Measurements from ENCODE around the gene STXBP5.
A peak's percentile ranks its signal among the peaks of the same experiment; 100 is the strongest.
"Not testable (repeated sequence)": the region's sequence is repeated elsewhere in the genome, so short reads cannot be mapped to it uniquely, and the experiment has no call there.

Gene STXBP5

DNA sequence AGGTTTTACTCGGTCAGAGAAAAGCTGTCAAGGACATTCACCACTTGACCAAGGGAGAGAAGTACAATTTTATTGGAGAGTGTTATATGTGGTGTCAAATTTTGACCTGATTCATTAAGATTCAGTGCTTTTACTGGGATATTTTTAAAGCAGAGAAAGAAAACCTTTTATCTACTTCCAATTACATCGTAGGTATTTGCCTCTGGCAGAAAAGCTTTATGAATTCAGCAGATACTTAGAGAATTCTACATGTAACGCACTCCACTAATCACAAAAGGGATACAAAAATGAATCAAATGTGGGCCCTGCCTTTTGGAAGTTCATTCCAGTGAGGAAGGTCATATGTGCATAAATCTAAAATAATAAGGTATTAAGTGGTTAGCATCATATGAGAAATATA is 133.7 kb downstream of the STXBP5 start:
- intact Hi-C loops (cut with DNase I), result no loop called here
- no peak for DNase-seq

GRCh38 chr6:147341486-147341885 is 137.3 kb downstream of the STXBP5 start:
- no peak for DNase-seq
- intact Hi-C loops (cut with DNase I), result no loop called here

DNA sequence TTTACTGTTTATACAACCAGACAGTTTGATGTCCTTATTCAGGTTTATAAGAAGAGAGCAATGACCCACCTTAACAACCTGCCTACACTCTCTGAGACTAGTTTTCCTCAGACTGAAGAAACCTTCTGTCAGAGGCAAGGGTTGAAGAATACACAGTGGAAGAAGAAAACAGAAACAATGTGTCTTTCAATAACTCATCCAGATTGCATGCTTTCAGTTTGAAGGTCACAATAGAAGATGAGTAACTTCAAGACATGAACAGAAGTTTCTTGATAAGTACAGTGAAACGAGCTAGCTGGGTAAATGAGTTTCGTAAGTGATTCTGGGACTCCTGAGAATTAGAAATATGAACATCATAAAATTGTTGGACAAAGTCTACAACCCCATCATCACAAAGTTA is 141.7 kb downstream of the STXBP5 start:
- DNase-seq, result no peak
- intact Hi-C loops (cut with DNase I), result no loop called here

DNA sequence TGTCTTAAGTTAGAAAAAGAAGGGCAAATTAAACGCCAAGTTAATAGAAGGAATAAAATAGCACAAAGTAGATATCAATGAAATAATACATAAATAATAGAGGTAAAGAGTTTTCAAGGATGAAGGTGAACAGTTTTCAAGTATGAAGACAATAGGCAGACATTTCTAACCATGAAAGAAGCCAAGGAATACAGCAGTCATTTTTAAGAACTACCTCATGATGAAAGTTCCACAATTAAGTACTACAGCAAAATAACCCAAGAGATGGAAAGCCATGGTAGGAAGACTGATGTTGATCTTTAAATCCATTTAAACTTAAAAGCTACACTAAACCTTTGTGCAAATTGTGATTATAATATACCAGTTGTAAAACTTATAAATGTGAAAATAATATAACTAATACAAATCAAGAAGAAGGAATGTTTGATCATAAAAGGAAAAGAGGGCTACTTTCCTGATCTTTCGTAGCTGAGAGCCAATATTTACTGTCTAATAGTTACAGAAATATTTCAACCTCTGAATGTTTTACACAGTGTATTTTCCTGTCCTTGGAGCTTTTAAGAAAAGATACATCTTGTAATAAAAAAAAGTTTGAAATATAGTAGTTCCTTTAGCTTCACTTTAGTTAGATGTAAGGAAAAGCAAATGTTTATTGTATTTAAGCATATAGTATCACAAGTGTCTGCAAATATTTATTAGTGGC is 143.1 kb downstream of the STXBP5 start:
- no peak for DNase-seq
- intact Hi-C loops (cut with DNase I), result no loop called here

DNA sequence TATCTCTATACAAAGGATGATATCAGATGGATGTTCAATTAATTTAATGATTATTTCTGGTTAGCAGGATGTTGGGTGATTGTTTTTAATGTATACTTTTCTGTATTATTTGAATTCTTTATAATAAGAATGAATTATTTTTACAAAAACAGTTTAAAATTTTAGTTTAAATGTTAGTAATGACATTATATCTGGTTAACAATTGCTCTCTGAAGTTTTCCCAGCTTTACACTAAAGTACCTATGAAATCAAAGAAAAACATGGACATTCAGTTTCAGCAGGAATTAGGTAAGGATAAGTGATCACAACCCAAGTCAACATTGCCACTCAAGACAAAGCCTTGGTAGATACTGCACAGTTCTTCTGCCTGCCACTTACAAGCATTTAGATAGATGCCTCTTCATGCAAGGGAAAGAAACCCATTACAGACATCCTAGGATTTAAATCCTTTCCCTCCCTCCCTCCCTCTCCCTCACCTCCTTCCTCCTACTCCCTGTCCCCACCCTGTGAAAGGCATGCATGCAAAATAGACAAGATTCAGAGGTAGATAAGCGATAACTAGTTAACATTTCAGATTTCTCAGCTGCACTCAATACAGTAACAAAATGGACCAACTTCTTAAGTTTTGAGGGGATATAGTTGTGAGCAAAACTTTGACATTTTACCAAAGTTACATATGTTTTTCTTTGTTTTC is 143.8 kb downstream of the STXBP5 start:
- no peak for DNase-seq
- intact Hi-C loops (cut with DNase I), result no loop called here

GRCh38 chr6:147361311-147361981 is 157.2 kb downstream of the STXBP5 start:
- intact Hi-C loops (cut with DNase I), result no loop called here
- no peak for DNase-seq

DNA sequence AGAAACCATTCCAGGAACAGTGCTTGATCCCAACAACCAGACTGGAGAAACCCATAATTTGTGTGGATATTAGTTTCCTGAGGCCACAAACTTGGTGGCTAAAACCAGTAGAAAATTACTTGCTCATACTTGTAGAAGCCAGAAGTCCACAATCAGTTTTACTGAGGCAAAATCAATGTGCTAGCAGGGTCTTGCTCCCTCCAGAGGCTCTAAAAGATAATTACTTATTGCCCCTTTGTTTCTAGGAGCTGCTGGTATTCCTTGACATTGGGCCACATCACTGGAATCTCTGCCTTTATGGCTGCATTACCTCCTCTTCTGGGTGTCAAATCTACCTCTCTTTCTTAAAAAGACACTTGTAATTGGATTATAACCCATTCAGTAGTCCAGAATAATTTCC is 162.1 kb downstream of the STXBP5 start:
- intact Hi-C loops (cut with DNase I), result no loop called here
- DNase-seq, result no peak

DNA sequence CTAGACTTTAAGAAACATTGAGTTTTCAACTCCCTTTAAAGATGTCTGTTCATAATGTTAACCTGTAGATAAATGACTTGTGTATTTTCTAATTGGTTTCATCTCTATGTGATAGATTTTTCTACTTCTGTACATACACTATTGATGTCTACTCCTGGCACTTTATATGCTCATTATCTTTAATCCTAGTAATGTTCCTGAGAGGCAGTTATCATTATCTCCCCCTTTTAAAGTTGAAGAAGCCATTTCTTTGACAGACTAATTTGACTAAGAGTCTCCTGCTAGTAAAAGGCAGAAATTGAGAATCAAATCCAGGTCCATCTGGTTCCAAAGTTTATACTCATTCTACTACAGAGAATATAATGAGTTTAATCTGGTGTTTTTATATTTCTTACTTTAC is 167.1 kb downstream of the STXBP5 start:
- no peak for DNase-seq
- intact Hi-C loops (cut with DNase I), result no loop called here

DNA sequence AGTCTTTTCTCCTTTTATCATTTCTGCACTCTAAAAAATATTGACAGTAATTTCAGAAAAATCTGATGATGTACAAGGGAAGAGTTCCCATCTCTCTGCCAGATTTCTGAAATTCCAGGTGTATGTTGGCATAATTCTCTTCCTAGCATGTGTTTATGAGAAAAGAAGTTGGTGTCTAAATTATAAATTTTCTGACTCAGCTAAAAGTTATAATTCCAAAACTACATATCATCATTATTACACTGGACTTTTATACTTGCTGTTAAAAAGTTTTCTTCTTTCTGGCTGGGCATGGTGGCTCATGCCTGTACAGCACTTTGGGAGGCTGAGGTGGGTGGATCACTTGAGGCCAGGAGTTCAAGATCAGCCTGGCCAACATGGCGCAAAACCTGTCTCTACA is 168.6 kb downstream of the STXBP5 start:
- intact Hi-C loops (cut with DNase I), result no loop called here

DNA sequence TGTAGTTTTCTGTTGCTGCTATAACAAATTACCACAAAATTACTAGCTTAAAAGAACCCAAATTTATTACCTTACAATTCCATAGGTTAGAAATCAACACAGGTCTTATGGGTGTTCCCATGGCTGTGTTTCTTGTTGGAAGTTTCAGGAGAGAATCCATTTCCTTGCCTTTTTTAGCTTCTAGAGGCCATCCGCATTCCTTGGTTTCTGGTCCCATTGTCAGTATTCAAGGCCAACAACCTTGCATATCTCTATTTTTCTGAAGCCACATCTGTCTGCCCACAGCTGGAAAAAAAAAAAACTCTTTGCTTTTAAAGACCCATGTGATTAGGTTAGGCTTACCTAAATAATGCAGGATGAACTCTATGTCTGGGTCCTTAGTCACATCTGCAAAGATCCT is 174.6 kb downstream of the STXBP5 start:
- intact Hi-C loops (cut with DNase I), result no loop called here
- DNase-seq, result no peak

More for the DNA sequence above, 168.6 kb downstream of the STXBP5 start:
- no peak for DNase-seq

DNA sequence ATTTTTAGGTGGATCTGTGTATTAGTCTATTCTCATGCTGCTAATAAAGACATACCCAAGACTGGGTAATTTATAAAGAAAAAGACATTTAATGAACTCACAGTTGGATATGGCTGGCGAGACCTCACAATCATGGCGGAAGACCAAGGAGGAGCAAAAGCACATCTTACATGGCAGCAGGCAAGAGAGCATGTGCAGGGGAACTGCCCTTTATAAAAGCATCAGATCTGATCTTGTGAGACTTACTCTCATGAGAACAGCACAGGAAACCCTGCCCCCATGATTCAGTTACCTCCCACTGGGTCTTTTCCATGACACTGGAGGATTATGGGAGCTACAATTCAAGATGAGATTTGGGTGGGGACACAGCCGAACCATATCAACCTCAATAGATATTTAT is 176.6 kb downstream of the STXBP5 start:
- intact Hi-C loops (cut with DNase I); DNase-seq: not testable (repeated sequence)

DNA sequence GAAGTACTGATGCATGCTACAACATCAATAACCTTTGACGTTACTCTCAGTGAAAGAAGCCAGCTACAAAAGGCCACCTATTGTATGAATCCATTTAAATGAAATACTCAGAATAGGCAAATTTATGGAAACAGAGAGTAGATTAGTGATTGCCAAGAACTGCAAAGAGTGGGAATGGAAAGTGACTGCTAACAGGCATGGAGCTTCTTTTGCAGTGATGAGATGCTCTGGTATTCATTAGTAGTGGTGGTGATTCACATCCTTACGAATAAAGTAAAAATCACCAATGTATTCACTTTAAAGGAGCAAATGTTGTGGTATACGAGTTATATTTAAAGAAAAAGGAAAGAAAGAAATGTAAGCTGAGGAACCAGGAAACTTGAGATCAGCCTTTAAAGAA is 177.5 kb downstream of the STXBP5 start:
- intact Hi-C loops (cut with DNase I), result no loop called here
- no peak for DNase-seq

GRCh38 chr6:147382945-147383554 is 178.8 kb downstream of the STXBP5 start:
- peak in 1 of 42 donors; percentile 23 for DNase-seq

DNA sequence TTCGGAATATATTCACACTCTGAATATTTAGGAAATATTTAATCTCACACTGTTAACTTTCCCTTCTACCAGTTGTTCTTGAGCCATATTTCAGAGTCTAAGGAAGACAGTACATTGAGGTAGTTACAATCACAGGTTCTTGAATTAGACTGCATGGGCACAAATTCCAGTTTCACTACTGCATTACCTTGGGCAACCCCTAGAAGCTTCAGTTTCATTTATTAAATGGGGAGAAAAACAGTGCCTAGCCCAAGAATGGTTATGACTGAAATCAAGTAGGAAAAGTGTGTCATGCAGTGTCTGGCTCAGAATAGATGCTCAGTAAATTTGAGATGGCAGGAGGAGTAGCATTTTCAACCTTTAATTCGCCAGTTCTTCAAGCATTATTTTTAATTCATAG is 179.8 kb downstream of the STXBP5 start:
- DNase-seq, result no peak
- intact Hi-C loops (cut with DNase I), result no loop called here

More at GRCh38 chr6:147382945-147383554, 178.8 kb downstream of the STXBP5 start:
- intact Hi-C loops (cut with DNase I), result no loop called here

DNA sequence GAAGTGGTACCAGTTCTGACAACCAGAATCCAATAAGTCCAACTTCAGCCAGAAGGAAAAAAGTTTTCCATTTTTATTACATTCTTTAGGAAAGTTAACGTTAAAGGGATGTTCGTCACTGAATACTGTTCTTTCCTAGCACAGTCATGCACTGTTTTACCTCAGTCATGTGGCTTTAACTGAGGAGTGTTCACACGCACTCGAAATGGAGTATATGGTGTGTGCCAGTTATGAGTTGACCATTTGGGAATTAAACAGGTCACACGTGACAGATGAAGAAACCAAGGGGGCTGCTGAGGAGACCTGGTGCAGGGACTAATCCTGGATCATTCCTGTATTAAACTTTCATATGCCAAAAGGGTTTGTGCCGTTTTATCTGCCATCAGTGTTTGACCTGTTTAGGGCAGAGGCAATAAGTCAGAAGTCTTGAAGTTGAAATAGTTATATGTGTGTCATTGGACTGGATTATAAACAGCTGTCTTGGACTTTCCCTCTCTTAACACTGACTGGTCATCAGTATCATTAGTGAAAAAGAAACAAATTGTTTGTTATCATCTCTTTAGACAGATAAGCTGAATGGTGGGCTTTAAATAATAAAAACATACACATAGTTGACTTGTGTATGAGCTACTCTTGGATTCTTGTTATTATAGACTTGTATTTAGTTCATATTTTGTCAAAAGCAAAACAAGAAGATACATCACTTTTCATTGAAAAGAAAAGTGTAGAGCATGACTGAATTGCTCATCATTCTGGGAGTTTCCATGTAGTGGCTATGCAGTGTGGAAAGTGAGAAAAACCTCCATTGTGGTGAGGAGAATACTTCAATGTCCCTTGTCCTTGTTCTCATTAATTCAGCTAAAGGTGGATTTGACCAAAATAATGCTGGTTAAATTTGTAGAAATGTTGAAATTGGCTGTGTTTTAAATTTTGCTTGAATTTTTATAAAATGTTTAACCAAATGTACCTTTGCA is 180.8 kb downstream of the STXBP5 start:
- intact Hi-C loops (cut with DNase I), result no loop called here
- no peak for DNase-seq

DNA sequence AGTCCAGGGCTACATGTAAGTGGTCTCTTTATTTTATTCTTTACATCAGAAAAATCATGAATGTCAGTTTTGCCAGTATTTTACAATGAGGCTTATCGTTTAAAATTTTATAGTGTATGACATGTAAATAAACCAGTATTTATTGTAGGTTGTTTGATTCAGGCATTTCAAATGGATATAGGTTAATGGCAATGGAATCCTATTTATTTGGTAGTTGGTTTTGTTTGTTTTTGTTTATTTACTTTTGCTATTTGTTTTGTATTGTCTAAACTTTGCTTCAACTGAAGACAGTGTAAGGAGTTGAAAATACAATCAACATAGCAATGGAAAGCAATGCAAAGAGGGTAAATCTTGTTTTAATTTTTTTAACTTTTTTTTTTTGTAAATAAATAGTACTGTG is 185.2 kb downstream of the STXBP5 start:
- intact Hi-C loops (cut with DNase I), result no loop called here
- DNase-seq, result no peak

DNA sequence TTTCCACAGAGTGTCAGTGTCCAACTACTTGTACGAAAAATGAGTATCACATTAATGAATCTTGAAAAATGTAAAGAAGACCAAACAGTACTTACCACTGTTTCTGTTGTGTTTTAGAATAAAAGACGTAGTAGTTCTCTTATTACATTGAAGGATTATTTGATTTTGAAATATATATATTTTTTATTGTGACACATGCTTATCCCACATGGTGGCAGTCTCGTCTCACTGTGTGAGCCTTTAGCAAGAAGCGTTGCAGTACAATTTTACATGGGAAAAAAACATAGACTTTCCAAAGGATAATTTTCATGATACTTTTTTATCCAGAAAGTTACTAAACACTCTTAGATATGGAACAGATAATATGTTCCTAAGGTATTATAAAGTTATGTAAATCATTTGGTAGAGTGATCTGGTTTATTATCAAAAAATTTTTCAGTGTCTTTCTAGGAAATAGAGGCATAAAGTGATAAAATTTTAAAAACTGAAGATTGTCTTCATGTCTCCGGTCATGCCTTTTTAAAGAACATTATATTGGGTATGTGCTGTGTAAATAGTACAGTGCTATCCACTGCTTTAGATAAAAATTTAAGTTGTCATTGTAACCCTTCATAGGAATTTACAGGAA is 186.8 kb downstream of the STXBP5 start:
- DNase-seq, result peak in 22 of 42 donors; percentile 10 to 69 (median 36)
- intact Hi-C loops (cut with DNase I), result no loop called here

DNA sequence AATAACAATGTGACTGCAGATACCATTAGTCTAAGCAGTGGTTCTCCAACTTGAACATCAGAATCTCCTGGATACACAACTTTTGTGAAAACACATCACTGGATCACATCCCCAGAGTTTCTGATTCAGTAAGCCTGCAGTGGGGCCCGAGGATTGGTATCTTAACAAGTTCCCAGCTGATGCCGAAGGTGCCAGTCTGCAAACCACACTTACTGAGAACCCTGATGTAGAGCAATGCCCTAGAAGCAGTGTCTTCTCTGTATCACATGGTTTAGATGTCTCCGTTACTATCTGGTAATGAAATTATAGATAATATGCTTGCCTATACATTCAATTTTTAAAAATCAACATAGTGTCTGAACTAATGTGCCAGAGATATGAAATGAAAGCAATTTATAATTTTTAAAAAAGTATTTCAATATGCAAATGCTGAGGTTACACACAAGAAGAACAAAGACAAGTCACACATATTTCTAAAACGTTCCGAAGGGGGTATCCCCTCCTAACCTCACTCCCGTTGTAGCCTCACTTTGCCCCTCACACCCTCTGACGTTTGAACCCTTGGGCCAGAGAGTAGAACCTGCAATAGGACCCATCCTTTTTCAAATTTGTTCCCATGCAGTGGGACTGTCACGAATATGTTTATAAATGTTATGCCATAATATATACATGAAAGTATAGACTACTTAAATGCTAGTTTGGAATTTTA is 188.9 kb downstream of the STXBP5 start:
- no peak for DNase-seq
- intact Hi-C loops (cut with DNase I), result no loop called here
